GM10248 (cell line): ENCODE measurements around the gene IL3.

ENCODE experiments used
- CTCF ChIA-PET: fragments of 300-600 bp; sonication (Branson Sonifier 250); formaldehyde crosslinking; extraction: SDS; loops from one replicate; lab custom pipeline; 2021; ENCODE audit warnings: antibody characterized with exemption; lab: Yijun Ruan, JAX
- POLR2A ChIA-PET: fragments of 350-650 bp; sonication (Branson Sonifier 250); formaldehyde crosslinking; extraction: SDS; loops from one replicate; lab custom pipeline; 2020; ENCODE audit warnings: antibody characterized with exemption; lab: Yijun Ruan, JAX
- DNase-seq: peaks from one replicate; pipeline ENCODE4 v3.0.0; 2012; ENCODE audit errors: extremely low spot score
- TF ChIP-seq, protein P1 (sequence below): IDR thresholded peaks from 2 replicates; pipeline ENCODE4 v1.5.1; 2012; ENCODE audit warnings: mild to moderate bottlenecking, low read depth; ENCODE audit errors: extremely low read depth, missing control alignments, control extremely low read depth

IL3 gene

DNA sequence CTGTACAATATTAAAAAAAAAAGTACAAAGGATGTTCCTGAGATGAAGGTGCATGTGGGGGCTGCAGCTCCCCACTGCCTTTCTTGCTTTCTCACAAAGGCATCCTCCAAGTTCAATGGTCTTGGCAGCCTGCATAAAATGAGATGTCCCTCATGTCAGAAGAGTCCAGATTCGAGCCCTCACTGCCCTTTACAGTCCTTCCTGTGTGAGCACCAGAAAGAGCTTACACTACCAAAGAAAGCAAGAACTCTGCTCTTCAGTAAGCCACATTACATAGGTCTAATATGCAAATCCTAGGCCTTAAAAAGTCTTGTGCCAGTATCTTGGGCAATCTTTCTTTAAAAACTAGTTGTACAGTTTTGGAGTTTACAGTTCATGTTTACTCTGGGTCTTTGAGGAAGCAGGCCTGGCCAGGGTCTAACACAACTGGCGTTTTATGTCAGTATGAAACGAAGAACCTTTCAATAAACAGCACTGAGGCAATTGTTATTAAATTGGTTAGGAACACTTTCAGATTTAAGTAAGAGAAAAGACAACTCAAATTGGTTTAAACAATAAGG lies 49.1 kb downstream of the IL3 start:
- TF ChIP-seq, protein P1, sequence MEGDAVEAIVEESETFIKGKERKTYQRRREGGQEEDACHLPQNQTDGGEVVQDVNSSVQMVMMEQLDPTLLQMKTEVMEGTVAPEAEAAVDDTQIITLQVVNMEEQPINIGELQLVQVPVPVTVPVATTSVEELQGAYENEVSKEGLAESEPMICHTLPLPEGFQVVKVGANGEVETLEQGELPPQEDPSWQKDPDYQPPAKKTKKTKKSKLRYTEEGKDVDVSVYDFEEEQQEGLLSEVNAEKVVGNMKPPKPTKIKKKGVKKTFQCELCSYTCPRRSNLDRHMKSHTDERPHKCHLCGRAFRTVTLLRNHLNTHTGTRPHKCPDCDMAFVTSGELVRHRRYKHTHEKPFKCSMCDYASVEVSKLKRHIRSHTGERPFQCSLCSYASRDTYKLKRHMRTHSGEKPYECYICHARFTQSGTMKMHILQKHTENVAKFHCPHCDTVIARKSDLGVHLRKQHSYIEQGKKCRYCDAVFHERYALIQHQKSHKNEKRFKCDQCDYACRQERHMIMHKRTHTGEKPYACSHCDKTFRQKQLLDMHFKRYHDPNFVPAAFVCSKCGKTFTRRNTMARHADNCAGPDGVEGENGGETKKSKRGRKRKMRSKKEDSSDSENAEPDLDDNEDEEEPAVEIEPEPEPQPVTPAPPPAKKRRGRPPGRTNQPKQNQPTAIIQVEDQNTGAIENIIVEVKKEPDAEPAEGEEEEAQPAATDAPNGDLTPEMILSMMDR = no peak
- ChIA-PET POLR2A (no interaction called here), CTCF (interaction anchor here (1.4 kb wide), 1 partner anchor 44 kb away, joined by 5 read pairs; no protein-coding TSS in a partner anchor)
- no peak for DNase-seq

DNA sequence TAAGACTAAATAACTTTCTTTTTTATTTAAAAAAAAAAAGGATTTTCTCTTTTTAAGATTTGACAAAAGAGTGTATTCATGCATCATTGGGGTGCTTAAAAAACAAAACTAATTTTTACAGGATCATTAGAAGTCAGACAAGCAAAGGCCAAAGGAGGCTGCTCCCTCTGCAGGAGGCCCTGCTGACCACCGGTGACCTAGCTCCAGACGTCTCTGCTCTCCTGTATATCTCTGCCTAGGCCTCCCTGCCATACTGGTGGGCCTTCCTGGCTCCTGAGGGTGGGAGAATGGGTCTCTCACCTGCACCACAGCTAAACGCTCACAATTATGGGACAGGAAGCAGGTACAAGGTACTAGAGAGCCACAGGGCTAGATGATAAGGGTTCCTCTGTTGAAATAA lies 49.7 kb downstream of the IL3 start:
- CTCF ChIA-PET = interaction anchor here (1.1 to 1.5 kb wide), 3 partner anchors 17 to 63 kb away, joined by 3 to 5 read pairs (median 3); no protein-coding TSS in a partner anchor
- POLR2A ChIA-PET = no interaction called here
- TF ChIP-seq, protein P1 = no peak

GRCh38 chr5:132110930-132111329 lies 50.5 kb downstream of the IL3 start:
- TF ChIP-seq, protein P1 = no peak
- POLR2A ChIA-PET = no interaction called here
- DNase-seq = no peak
- CTCF ChIA-PET = interaction anchor here (1.1 to 1.5 kb wide), 2 partner anchors 18 to 62 kb away, joined by 3 read pairs; no protein-coding TSS in a partner anchor

More for the DNA sequence above, 49.7 kb downstream of the IL3 start:
- no peak for DNase-seq

DNA sequence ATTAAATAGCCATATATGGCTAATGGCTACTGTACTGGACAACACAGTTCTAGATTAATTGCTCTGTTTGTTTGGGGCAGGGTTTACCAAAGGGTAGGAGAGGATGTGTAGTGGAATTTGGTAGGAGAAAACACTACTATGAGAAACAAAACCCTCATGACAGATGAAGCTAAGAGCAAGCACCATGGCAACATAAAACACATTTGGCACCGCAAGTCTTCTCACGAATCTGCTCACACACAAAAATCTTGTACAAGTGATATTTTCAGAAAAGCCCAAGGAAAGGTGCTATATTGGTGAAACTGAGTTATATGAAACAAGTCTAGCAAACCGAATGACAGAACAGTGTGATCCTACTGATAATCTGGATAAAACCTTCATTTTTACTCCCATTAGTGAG lies 51.7 kb downstream of the IL3 start:
- no peak for DNase-seq
- TF ChIP-seq, protein P1 = no peak
- CTCF ChIA-PET = interaction anchor here (0.7 to 1.5 kb wide), 4 partner anchors 17 to 68 kb away, joined by 3 to 4 read pairs (median 4); no protein-coding TSS in a partner anchor
- POLR2A ChIA-PET = no interaction called here
